ENCODE results near the gene MLLT6. TPM values are rescaled to one million over a fixed set of nuclear protein-coding genes. Genes with fewer than 3 reads are reported as not detected.

MLLT6 gene
- polyA plus RNA-seq, 3 donors, result 0.72 to 55.4 (median 0.82) TPM

- no peak for DNase-seq
- Mint-ChIP-seq H3K27me3 (ENCODE audit: low read depth in 3 of 3) (peaks cover 9 to 16% (median 12%) of the 10 kb centered on the region in 3 donors), H3K36me3 (peaks cover 48 to 58% of the 10 kb centered on the region in 2 donors), H3K9me3 (peaks cover 0 to 2% (median 0%) of the 10 kb centered on the region in 7 donors), H3K4me1 (peaks cover 39% of the 10 kb centered on the region), H3K4me3 (no peak overlapping the region), H3K27ac (no peak overlapping the region)
- no peak overlapping the region for H3K4me2 ChIP-seq (replicated peaks; ENCODE audit: extremely low read depth, low read length, poor library complexity, severe bottlenecking)
- H2AFZ ChIP-seq (ENCODE audit: insufficient read depth, low read depth, low read length, poor library complexity, severe bottlenecking), result no peak overlapping the region
- H3K9me3 ChIP-seq (replicated peaks in 1 of 2; ENCODE audit: control insufficient read depth in 1 of 2, insufficient read depth in 1 of 2, low read length in 2 of 2), result no peaks in the 10 kb centered on the region
- H3K36me3 ChIP-seq (replicated peaks in 1 of 2; ENCODE audit: control insufficient read depth in 1 of 2, insufficient read depth in 2 of 2, low read length in 2 of 2), result peaks cover 29 to 58% of the 10 kb centered on the region in 2 donors
- peaks cover 19% of the 10 kb centered on the region for H4K20me1 ChIP-seq (ENCODE audit: insufficient read depth, low read length)
- intact Hi-C loops (cut with micrococcal nuclease), result no loop called here
- H3K4me3 ChIP-seq (replicated peaks in 1 of 3; ENCODE audit: low read depth in 2 of 3, low read length in 3 of 3), result no peak overlapping the region
- peaks cover 0 to 6% of the 10 kb centered on the region in 2 donors for H3K27me3 ChIP-seq (ENCODE audit: control insufficient read depth in 2 of 2, insufficient read depth in 2 of 2, low read length in 2 of 2)
- peaks cover 8% of the 10 kb centered on the region for H3K79me2 ChIP-seq (ENCODE audit: insufficient read depth, low read length)
- WGBS (ENCODE audit: insufficient coverage), result 95% methylated on average over 3 of the region's 3 CpGs
- H3K4me1 ChIP-seq (ENCODE audit: control insufficient read depth in 1 of 2, insufficient read depth in 2 of 2, low read length in 2 of 2), result peaks cover 14 to 19% of the 10 kb centered on the region in 2 donors
- no peak for TF ChIP-seq CTCF (IDR thresholded peaks at IDR 0.05)
- no peak overlapping the region for H3K27ac ChIP-seq (ENCODE audit: low read depth in 1 of 2, low read length in 2 of 2)
- no peak overlapping the region for H3K9ac ChIP-seq (ENCODE audit: insufficient read depth, low read length, poor library complexity, severe bottlenecking)
These were observed 5.5 kb downstream of the MLLT6 start for GRCh38 chr17:38710604-38710962.

- Histone ChIP-seq H3K4me3 (replicated peaks in 1 of 3; ENCODE audit: low read depth in 2 of 3, low read length in 3 of 3) (no peak overlapping the region), H3K4me2 (replicated peaks; ENCODE audit: extremely low read depth, low read length, poor library complexity, severe bottlenecking) (no peak overlapping the region), H3K9ac (ENCODE audit: insufficient read depth, low read length, poor library complexity, severe bottlenecking) (no peak overlapping the region), H3K27me3 (ENCODE audit: control insufficient read depth in 2 of 2, insufficient read depth in 2 of 2, low read length in 2 of 2) (peaks cover 0 to 4% of the 10 kb centered on the region in 2 donors), H4K20me1 (ENCODE audit: insufficient read depth, low read length) (peaks cover 19% of the 10 kb centered on the region), H3K9me3 (replicated peaks in 1 of 2; ENCODE audit: control insufficient read depth in 1 of 2, insufficient read depth in 1 of 2, low read length in 2 of 2) (no peaks in the 10 kb centered on the region), H3K27ac (ENCODE audit: low read depth in 1 of 2, low read length in 2 of 2) (no peak overlapping the region), H3K79me2 (ENCODE audit: insufficient read depth, low read length) (peaks cover 8% of the 10 kb centered on the region), H2AFZ (ENCODE audit: insufficient read depth, low read depth, low read length, poor library complexity, severe bottlenecking) (no peak overlapping the region), H3K4me1 (ENCODE audit: control insufficient read depth in 1 of 2, insufficient read depth in 2 of 2, low read length in 2 of 2) (peaks cover 10 to 15% of the 10 kb centered on the region in 2 donors), H3K36me3 (replicated peaks in 1 of 2; ENCODE audit: control insufficient read depth in 1 of 2, insufficient read depth in 2 of 2, low read length in 2 of 2) (peaks cover 33 to 62% of the 10 kb centered on the region in 2 donors)
- Mint-ChIP-seq H3K27ac (no peak overlapping the region), H3K27me3 (ENCODE audit: low read depth in 3 of 3) (peaks cover 6 to 16% (median 9%) of the 10 kb centered on the region in 3 donors), H3K4me1 (peaks cover 36% of the 10 kb centered on the region), H3K36me3 (peaks cover 52 to 62% of the 10 kb centered on the region in 2 donors), H3K9me3 (peaks cover 0 to 2% (median 0%) of the 10 kb centered on the region in 7 donors), H3K4me3 (no peak overlapping the region)
- no peak for DNase-seq
- 98% methylated on average over 4 of the region's 5 CpGs for WGBS (ENCODE audit: insufficient coverage)
- intact Hi-C loops (cut with micrococcal nuclease), result no loop called here
- TF ChIP-seq CTCF (IDR thresholded peaks at IDR 0.05), result no peak
These were observed 5.9 kb downstream of the MLLT6 start for GRCh38 chr17:38710985-38711384.
